Muscle layer of duodenum (tissue), 2 donors: ENCODE data around the gene NPS.

Experiments used
- H3K27ac ChIP-seq: one replicate; pipeline ENCODE4 v1.7.0; 2013; ENCODE audit warnings: mild to moderate bottlenecking, low read length
- H3K27me3 ChIP-seq: one replicate; pipeline ENCODE4 v1.7.0; 2013; ENCODE audit warnings: low read depth, mild to moderate bottlenecking, control low read depth, low read length
- H3K36me3 ChIP-seq, 2 donors: one replicate each; pipeline ENCODE4 v1.7.0; 2013; ENCODE audit warnings: low read length in 2 of 2, control low read depth in 1 of 2, mild to moderate bottlenecking in 1 of 2; ENCODE audit not compliant: insufficient read depth in 2 of 2, control insufficient read depth in 1 of 2
- H3K4me1 ChIP-seq, 2 donors: one replicate each; pipeline ENCODE4 v1.7.0; 2013; ENCODE audit warnings: low read length in 2 of 2, mild to moderate bottlenecking in 2 of 2, control low read depth in 1 of 2, moderate library complexity in 1 of 2; ENCODE audit not compliant: insufficient read depth in 2 of 2, control insufficient read depth in 1 of 2
- H3K4me3 ChIP-seq, 2 donors: one replicate each; pipeline ENCODE4 v1.7.0; 2013; ENCODE audit warnings: low read length in 2 of 2, low read depth in 1 of 2, mild to moderate bottlenecking in 1 of 2
- H3K9me3 ChIP-seq, 2 donors: one replicate each; pipeline ENCODE4 v1.7.0; 2013; ENCODE audit warnings: low read length in 2 of 2, control low read depth in 1 of 2, mild to moderate bottlenecking in 1 of 2; ENCODE audit not compliant: control insufficient read depth in 1 of 2
- donor health status: healthy.

Gene NPS

GRCh38 chr10:127563718-127564553 is 14.8 kb downstream of the NPS start:
- H3K9me3 ChIP-seq, result no peaks in the 10 kb centered on the region
- H3K27me3 ChIP-seq, result no peaks in the 10 kb centered on the region
- H3K4me3 ChIP-seq, result no peak overlapping the region
- H3K36me3 ChIP-seq, result no peaks in the 10 kb centered on the region
- H3K27ac ChIP-seq, result no peak overlapping the region
- no peaks in the 10 kb centered on the region for H3K4me1 ChIP-seq

DNA sequence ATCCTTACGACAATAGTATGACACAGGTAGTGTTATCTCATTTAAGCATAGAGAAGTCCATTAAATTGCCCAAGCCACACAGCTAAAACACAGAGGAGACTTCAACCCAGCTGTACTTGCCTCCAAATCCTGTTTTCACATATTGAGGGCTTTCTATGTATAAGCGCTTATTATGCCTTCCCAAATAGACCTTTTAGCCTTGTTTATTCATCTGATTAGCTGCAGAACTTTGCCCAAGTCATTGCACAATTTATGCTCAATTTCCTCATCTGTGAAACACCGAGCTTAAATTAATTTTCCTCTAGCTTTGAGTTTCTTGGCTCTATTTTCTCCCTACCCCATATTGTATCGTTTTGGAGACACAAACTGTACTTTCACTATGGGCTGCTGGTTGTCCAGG is 15.5 kb downstream of the NPS start:
- Histone ChIP-seq H3K27me3 (no peaks in the 10 kb centered on the region), H3K4me3 (no peak overlapping the region), H3K27ac (no peak overlapping the region), H3K4me1 (no peaks in the 10 kb centered on the region), H3K9me3 (no peaks in the 10 kb centered on the region), H3K36me3 (no peaks in the 10 kb centered on the region)

- Histone ChIP-seq H3K27ac (no peak overlapping the region), H3K9me3 (no peaks in the 10 kb centered on the region), H3K36me3 (no peaks in the 10 kb centered on the region), H3K27me3 (peaks cover 3% of the 10 kb centered on the region), H3K4me1 (no peaks in the 10 kb centered on the region), H3K4me3 (no peak overlapping the region)
Measured at GRCh38 chr10:127565583-127565982, 16.5 kb downstream of the NPS start.

- H3K27me3 ChIP-seq, result peaks cover 3% of the 10 kb centered on the region
- no peak overlapping the region for H3K27ac ChIP-seq
- peaks cover 3 to 14% of the 10 kb centered on the region in 2 donors for H3K9me3 ChIP-seq
- no peaks in the 10 kb centered on the region for H3K4me1 ChIP-seq
- H3K36me3 ChIP-seq, result no peaks in the 10 kb centered on the region
- H3K4me3 ChIP-seq, result no peak overlapping the region
Measured at GRCh38 chr10:127569210-127569609, 20.1 kb downstream of the NPS start.

DNA sequence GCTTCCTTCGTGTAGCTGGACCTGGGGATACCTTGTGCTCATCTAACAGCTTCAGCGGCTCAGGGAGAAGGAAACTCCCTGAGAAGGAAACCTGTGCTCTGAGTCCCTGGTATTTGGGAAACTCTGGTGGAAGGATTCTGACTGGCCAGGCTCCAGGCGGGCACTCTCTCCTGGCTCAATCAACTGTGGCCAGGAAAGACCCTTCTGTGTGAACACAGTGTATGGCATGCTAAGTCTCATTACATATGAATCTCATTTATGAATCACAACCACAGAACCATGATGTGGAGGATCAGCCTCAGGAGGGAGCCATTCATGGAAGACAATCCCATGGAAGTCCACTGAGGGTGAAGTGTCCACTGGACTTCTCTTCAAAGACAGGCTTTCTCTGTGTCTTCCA is 20.9 kb downstream of the NPS start:
- H3K27me3 ChIP-seq, result peaks cover 3% of the 10 kb centered on the region
- no peaks in the 10 kb centered on the region for H3K4me1 ChIP-seq
- peaks cover 3 to 14% of the 10 kb centered on the region in 2 donors for H3K9me3 ChIP-seq
- no peak overlapping the region for H3K4me3 ChIP-seq
- H3K27ac ChIP-seq, result no peak overlapping the region
- H3K36me3 ChIP-seq, result no peaks in the 10 kb centered on the region

DNA sequence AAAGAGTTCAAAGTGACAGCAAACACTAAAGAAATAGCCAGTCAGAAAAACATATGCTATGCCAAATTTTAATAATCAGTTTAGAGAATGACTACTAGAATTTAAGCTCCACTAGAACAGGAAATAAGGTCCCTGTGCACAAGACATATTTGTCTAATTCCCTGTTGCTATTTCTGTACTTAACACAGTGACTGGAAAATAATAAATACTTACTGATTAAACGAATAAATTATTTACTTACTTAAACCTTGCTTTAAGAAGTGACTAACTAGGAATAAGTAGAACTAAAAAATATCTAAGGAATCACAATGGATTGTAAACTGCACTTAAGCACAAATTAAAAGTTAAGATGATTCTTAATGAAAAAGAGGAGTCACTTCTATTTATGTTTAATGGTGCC is 22.3 kb downstream of the NPS start:
- Histone ChIP-seq H3K9me3 (peaks cover 3 to 14% of the 10 kb centered on the region in 2 donors), H3K4me1 (no peaks in the 10 kb centered on the region), H3K4me3 (no peak overlapping the region), H3K27me3 (peaks cover 3% of the 10 kb centered on the region), H3K36me3 (no peaks in the 10 kb centered on the region), H3K27ac (no peak overlapping the region)

GRCh38 chr10:127576051-127576450 is 26.9 kb downstream of the NPS start:
- Histone ChIP-seq H3K9me3 (peaks cover 3 to 14% of the 10 kb centered on the region in 2 donors), H3K36me3 (no peaks in the 10 kb centered on the region), H3K27me3 (no peaks in the 10 kb centered on the region), H3K4me1 (no peaks in the 10 kb centered on the region), H3K27ac (no peak overlapping the region), H3K4me3 (no peak overlapping the region)

DNA sequence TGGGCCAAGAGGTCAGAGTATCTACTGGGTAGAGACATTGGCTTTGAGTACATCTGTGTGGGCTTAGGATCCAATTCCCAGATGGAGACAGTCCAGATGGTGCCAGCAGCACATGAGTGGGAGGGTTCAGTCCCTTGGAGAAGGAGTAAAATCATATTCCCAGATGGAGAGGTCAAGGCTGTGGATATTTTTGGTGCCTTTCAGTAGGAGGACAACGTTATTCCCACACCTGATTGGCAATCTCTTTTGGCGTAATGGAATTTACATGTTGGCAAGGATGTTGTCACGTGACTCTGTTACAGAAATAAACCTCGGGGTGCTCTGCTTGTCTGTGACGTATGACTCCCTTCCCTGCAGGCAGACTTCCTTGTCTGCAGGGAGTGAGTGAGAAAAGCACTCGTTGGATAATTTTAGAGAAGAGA is 27.6 kb downstream of the NPS start:
- Histone ChIP-seq H3K4me1 (no peaks in the 10 kb centered on the region), H3K4me3 (no peak overlapping the region), H3K27me3 (no peaks in the 10 kb centered on the region), H3K36me3 (no peaks in the 10 kb centered on the region), H3K9me3 (peaks cover 3 to 14% of the 10 kb centered on the region in 2 donors), H3K27ac (no peak overlapping the region)

- Histone ChIP-seq H3K9me3 (peaks cover 3 to 13% of the 10 kb centered on the region in 2 donors), H3K27me3 (no peaks in the 10 kb centered on the region), H3K4me1 (no peaks in the 10 kb centered on the region), H3K4me3 (no peak overlapping the region), H3K27ac (no peak overlapping the region), H3K36me3 (no peaks in the 10 kb centered on the region)
Measured at GRCh38 chr10:127577376-127578258, 28.5 kb downstream of the NPS start.

DNA sequence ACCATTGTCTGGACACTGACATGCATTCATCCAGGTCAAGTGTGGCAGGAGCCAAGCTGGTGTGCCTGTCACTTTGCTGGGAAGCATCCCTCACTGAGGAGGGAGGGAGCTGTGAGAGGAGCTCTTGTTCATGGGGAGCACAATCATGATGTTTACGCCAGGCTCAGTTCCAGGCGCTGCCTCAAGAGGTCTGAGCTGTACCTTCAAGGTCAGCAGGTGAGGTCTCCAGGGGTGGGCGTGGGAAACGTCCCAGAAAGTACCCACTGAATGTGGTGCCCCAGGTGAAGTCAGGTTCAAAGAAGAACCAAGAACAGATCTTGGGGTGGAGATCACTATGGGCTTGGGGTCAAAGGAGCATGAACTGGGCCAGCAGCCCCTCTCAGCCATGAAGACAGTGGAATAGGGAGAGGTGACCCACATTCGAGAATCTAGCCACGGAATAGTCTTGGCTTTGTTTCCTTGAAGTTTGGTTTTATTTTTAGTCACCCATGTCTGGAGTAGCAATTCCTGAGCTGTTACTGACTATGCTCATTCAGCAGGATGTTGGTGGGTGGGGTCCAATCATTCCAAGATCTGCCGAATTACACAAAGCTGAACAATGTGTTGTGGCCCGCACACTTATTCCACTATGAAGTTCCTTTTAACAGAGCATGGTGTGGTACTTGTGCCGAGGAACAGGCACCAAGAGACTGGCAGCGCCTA is 29.3 kb downstream of the NPS start:
- Histone ChIP-seq H3K4me1 (no peaks in the 10 kb centered on the region), H3K27me3 (no peaks in the 10 kb centered on the region), H3K27ac (no peak overlapping the region), H3K36me3 (no peaks in the 10 kb centered on the region), H3K9me3 (peaks cover 0 to 5% of the 10 kb centered on the region in 2 donors), H3K4me3 (no peak overlapping the region)

DNA sequence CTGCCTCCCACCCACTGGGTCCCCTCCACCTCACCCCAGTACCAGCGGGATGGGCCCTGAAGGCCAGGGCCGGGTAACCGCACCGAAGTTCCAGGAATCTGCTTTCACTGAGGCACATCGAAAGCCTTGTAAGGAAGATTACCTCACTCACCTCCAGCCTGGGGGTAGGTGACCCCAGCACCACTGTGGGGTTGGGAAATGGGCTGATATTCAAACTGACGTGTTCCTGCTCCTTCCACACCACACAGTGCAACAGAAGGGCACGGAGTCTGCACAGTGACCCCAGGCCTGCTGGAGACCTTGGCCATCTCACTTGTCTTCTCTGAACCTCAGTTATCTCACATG is 29.8 kb downstream of the NPS start:
- Histone ChIP-seq H3K4me3 (no peak overlapping the region), H3K9me3 (peaks cover 0 to 2% of the 10 kb centered on the region in 2 donors), H3K4me1 (no peaks in the 10 kb centered on the region), H3K27ac (no peak overlapping the region), H3K36me3 (no peaks in the 10 kb centered on the region), H3K27me3 (no peaks in the 10 kb centered on the region)
